ENCODE data around the gene ZNF45. TPM values are rescaled to one million over a fixed set of nuclear protein-coding genes. Genes with fewer than 3 reads are reported as not detected.

Gene ZNF45
- total and polyA plus RNA-seq, 7 donors = 2.4 to 18.2 (median 6.4) TPM

- H3K9me3 ChIP-seq = no peaks in the 10 kb centered on the region
- H3K27me3 ChIP-seq = no peaks in the 10 kb centered on the region
- TF ChIP-seq EP300 (IDR thresholded peaks at IDR 0.05) (no peak), CTCF (IDR thresholded peaks at IDR 0.05) (no peak), POLR2A (IDR thresholded peaks at IDR 0.05) (no peak), POLR2AphosphoS5 (IDR thresholded peaks at IDR 0.05) (no peak)
- H3K36me3 ChIP-seq = no peaks in the 10 kb centered on the region
- H3K4me3 ChIP-seq = no peak overlapping the region
- no peak for DNase-seq
- H3K4me1 ChIP-seq = peaks cover 0 to 6% (median 0%) of the 10 kb centered on the region in 4 donors
- H3K27ac ChIP-seq = no peak overlapping the region
- 70 to 72% methylated on average over 3 of the region's 3 CpGs for WGBS, 2 donors
- intact Hi-C loops (cut with DNase I) = loop anchor here (5.0 kb wide), 2 partner anchors 43 to 63 kb away; partner anchors contain the start of genes ZNF155 and ZNF230
Observed at GRCh38 chr19:43939557-43940260, 4.6 kb upstream of the ZNF45 start.

- H3K27ac ChIP-seq = no peak overlapping the region
- TF ChIP-seq CTCF (IDR thresholded peaks at IDR 0.05) (no peak), EP300 (IDR thresholded peaks at IDR 0.05) (no peak), POLR2AphosphoS5 (IDR thresholded peaks at IDR 0.05) (no peak), POLR2A (IDR thresholded peaks at IDR 0.05) (no peak)
- H3K9me3 ChIP-seq = no peaks in the 10 kb centered on the region
- H3K4me3 ChIP-seq = no peak overlapping the region
- H3K4me1 ChIP-seq = peaks cover 0 to 21% (median 9%) of the 10 kb centered on the region in 4 donors
- intact Hi-C loops (cut with DNase I) = loop anchor here (5.0 kb wide), 2 partner anchors 46 to 66 kb away; partner anchors contain the start of genes ZNF155 and ZNF230
- 18 to 63% methylated on average over 5 of the region's 5 CpGs for WGBS, 2 donors
- peaks cover 6 to 24% (median 11%) of the 10 kb centered on the region in 4 donors for H3K36me3 ChIP-seq
- DNase-seq = no peak
- H3K27me3 ChIP-seq = no peaks in the 10 kb centered on the region
Observed at GRCh38 chr19:43936188-43936587, 1.1 kb upstream of the ZNF45 start.

GRCh38 chr19:43934055-43934984 lies 762 bp downstream of the ZNF45 start:
- no peaks in the 10 kb centered on the region for H3K27me3 ChIP-seq
- intact Hi-C loops (cut with DNase I) = loop anchor here (2.0 kb wide), 1 partner anchor 178 kb away; the partner anchor contains the start of gene ZNF225
- peak overlapping the region; percentile 86 to 89 (median 88) for H3K27ac ChIP-seq
- TF ChIP-seq POLR2A (IDR thresholded peaks at IDR 0.05) (no peak), POLR2AphosphoS5 (IDR thresholded peaks at IDR 0.05) (no peak), EP300 (IDR thresholded peaks at IDR 0.05) (no peak), CTCF (IDR thresholded peaks at IDR 0.05) (no peak)
- WGBS, 2 donors = 8 to 11% methylated on average over 15 of the region's 15 CpGs
- H3K4me1 ChIP-seq = peaks cover 0 to 21% (median 9%) of the 10 kb centered on the region in 4 donors
- peak overlapping the region; percentile 50 to 68 (median 65) for H3K4me3 ChIP-seq
- H3K9me3 ChIP-seq = no peaks in the 10 kb centered on the region
- peaks cover 24 to 43% (median 29%) of the 10 kb centered on the region in 4 donors for H3K36me3 ChIP-seq
- DNase-seq = no peak

- intact Hi-C loops (cut with DNase I) = no loop called here
Observed at GRCh38 chr19:43928820-43929219, 6.3 kb downstream of the ZNF45 start.

More at GRCh38 chr19:43928820-43929219, 6.3 kb downstream of the ZNF45 start:
- no peak overlapping the region for H3K4me3 ChIP-seq
- H3K36me3 ChIP-seq = peaks cover 50 to 98% (median 76%) of the 10 kb centered on the region in 4 donors
- H3K27me3 ChIP-seq = no peaks in the 10 kb centered on the region
- 91 to 96% methylated on average over 5 of the region's 5 CpGs for WGBS, 2 donors
- no peaks in the 10 kb centered on the region for H3K9me3 ChIP-seq
- TF ChIP-seq CTCF (IDR thresholded peaks at IDR 0.05) (no peak), EP300 (IDR thresholded peaks at IDR 0.05) (no peak), POLR2AphosphoS5 (IDR thresholded peaks at IDR 0.05) (no peak), POLR2A (IDR thresholded peaks at IDR 0.05) (no peak)
- H3K4me1 ChIP-seq = peaks cover 0 to 8% (median 2%) of the 10 kb centered on the region in 4 donors
- DNase-seq = no peak
- H3K27ac ChIP-seq = no peak overlapping the region

Measured in sigmoid colon (tissue), 7 donors.